Umbilical cord (tissue), 2 donors: Measurements from ENCODE around the gene LCA5L. TPM values are rescaled to one million over a fixed set of nuclear protein-coding genes. Genes with fewer than 3 reads are reported as not detected.

Experiments used
- DNase-seq: peaks from one replicate; pipeline ENCODE4 v3.0.0-alpha.2; 2015; ENCODE audit warnings: low spot score
- total RNA-seq: library from RNA; depleted of rRNA; stranded (reverse); fragments of >200 nt; gene quantifications from one replicate; pipeline ENCODE4 v1.2.3, GENCODE V29; 2014; ENCODE audit warnings: low replicate concordance; ENCODE audit not compliant: insufficient read depth

LCA5L gene
- total RNA-seq = 19.7 TPM

DNA sequence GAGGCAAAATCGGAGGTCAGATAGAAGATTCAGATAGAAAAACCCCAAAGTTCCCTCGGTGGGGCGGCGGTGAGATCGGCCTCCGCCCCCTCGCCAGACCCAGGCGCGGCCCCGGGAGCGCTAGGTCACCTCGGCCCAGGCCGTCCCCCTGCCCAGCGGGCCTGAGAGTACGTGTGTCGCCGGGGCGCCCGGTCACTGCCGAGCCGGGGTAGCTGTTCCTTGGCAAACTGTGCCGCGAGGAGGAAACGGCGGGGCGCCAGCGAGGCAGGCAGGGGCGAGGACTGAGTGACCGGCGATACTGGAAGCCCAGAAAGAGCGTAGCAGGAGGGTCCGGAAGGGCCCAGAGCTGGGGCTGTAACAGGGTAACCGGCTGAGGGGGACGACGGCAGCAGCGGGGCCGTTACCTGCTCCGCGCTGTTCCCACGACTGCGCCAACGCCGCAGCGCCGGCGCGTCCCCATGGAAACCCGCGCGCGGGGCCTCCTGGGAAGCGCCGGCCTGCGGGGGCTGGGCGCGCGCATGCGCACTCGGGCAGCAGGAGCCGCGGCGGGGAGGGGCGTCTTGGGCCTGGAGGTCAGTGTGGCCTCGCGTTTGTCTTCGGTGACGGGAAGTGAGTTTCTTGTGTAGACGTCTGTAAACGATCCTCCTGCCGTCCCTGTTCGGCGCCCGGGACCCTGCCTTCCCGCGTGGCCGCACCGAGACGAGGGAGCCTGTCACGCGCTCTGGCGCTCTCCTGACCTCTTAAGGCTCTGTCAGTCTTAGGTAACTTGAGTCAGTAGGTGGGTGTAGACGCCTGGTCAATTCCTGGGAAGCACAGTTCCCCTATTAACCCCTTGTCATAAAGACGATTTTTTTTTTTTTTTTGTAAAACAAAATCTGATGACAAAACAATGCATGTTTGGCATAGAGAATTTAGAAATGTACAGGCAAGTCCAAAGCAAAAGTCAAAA is at the start of gene LCA5L:
Gene LCA5L, minus strand, starts transcription at position 458 of the 949 bp plus-strand sequence. CDS start 17,285 bp downstream, outside the sequence.
- peak; percentile 96 for DNase-seq

DNA sequence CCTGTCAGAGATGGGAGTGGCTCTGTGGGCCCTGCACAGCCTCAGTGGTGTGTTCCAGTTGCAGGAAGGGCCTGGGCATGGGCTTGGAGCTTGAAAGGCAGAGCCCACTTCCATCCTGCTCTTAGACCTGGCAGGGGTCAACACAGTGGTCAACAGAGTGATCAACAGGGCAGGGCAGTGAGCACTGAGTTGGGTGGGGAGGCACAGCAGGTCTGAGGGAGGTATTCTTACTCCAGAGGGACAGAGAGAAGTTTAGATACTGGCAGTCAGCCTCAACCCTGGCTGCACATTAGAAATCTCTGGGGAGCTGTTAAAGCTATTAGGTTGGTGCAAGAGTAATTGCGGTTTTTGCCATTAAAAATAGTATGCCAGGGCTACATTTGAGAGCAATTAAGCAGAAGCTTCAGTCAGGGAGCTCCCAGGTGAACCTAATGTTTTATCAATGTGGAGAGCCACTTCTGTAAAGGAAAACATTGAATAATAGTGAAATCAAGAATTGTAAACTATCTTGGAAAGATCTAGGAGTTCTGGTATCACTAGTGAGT is 43.9 kb upstream of the LCA5L start:
- DNase-seq = no peak

DNA sequence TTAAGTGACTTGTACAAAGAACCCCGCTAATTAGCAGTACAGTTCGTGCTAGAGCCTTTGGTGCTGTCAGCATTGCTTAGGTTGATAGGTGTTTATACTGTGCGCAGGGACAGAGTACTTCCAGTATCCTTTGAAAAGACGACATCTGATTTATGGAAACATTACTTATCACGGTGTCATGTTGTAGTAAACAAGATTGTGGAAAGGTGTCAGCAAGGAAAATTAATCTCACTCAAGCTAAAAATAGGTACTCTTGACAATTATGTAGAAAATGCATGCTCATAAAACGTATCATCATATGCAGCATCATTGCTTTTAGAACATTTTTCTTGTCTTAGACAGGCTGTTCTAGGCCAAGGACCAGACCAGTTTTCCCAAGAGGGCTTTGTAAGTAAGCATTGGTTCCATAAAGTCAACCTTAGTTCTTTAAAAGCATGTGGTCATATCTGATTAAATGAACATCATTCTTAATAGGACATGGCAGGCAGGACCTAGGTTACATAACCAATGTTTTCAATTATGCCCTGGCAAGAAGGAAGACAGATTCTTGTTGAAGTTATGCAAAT is 39.2 kb upstream of the LCA5L start:
- peak; percentile 10 for DNase-seq

DNA sequence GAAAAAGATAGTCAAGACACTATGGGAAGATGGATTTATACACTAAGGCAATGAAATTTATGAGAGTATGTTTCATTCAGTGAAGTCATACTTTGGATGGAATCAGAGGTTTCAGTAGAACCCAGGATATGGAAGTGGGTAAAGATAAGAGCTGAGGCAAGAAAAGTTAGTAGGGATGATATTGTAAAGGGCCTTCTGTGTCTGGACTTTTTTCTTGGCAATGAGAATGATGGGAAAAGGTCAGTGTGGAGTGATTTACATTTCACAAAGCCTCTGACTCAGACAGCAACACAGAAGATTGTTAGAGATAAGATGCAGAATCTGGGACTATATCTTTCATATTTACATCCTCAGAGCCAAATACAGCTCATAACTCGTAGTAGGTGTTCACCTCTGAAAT is 38.3 kb upstream of the LCA5L start:
- peak; percentile 90 for DNase-seq

DNA sequence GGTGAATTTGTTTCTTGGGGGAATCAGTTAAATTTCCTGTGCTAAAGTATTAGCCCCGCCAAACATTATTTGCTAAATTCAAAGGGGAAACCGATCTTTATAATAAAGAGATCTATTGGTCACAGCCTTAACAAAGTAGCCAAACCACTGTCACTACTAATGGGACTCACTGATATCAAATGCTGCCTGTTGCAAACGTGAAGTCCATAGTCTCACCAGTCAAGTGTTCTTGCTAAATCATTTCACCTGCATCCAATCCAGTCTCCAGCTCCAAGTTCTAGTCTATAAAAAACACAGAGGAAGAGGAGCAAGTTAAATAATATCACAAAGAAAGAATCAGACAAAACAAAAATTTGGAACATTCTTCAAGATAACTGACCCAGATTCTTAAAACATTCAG is 36.3 kb upstream of the LCA5L start:
- no peak for DNase-seq

DNA sequence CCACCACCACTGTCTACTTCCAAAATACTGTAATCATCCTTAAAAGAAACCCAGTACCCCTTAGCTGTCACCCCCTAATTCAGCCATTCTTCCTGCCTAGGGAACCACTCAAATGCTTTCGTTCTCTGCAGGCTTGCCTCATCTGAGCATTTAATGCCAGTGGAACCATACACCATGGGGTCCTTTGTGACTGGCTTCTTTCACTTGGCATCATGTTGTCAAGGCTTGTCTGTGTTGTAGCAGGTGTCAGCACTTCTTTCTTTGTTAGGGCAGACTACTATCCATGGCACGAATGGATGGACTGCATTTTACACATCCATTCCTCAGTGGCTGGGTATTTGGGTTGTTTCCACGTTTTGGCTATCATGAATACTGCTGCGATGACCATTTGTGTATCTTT is 34.7 kb upstream of the LCA5L start:
- no peak for DNase-seq

DNA sequence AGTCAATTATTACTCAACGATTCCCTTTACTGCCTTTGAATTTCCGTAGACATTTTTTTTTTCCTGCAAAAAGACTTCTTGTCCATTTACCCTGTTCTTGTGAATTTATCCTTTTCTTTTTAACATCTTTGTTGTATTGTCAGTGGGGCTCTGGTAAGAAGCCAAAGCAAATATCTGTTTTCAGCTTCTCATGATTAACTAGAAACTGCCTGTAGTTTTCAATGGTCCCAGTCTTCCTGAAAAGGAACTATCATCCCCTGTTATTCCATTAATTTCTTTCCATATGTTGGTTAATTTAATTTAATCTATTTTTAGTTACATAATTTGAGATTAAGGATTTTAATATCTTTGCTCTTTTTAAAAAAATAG is 34.2 kb upstream of the LCA5L start:
- no peak for DNase-seq

DNA sequence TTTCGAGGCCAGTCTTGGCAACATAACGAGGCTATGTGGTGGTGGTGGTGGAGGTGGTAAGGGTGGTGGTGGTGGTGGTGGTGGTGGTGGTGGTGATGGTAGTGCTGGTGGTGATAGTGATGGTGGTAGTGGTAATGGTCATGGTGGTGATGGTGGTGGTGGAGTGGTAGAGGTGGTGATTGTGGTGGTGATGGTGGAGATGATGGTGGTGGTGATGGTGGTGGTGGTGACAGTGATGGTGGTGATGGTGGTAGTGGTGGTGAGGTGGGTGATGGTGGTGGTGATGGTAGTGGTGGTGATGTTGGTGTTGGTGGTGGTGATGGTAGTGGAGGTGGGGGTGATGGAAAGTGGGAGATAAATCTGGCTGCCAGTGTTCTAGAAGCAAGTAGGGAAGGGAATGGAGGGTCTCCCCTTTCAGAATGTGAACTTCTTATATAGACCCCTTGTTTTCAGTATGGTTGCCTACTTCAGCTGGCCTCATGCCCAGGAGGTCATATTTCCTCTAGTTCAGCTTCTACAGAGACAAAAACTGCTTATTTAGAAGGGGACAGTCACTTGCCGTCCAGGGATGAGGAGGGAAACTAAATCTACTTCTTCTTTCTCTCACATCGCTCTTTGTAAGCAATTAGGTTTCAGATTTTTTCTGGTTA is 33.7 kb upstream of the LCA5L start:
- no peak for DNase-seq

DNA sequence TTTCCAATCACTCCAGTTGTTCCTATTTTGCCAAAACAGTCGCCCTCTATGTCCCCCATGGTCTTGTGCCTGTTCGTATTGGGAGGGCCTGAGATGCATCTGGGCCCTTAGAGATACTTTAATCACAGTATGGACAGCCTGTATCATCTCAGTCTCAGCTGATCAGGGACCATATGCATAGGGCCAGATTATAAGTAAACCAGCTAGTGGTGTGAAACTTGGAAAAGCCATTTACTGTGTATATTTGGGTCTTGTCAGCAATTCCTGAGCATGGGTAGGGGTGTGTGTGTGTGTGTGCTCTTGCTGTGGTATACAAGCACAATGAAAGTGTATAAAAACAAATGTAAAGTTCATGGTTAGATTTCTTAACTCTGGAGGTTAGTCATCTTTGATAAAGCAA is 29.0 kb upstream of the LCA5L start:
- DNase-seq = no peak

DNA sequence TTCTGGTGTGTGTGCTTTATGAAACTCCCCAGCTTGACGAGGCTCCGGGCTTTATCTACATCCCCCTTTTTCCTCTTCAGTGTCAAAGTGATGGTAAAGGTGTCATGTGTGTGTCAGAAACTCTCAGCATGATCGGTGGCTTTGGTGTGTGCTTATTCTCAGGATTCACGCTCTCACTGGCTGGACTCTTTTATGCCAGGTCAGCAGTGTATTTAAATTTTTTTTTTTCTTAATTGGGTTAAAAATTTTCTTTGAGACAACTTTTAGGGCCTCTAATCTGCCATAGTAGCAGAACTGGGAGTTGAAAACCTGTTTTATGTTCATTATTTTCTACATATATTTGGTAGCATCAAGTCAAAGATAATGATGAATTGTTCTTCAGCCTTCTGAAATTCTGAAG is 27.2 kb upstream of the LCA5L start:
- DNase-seq = no peak

DNA sequence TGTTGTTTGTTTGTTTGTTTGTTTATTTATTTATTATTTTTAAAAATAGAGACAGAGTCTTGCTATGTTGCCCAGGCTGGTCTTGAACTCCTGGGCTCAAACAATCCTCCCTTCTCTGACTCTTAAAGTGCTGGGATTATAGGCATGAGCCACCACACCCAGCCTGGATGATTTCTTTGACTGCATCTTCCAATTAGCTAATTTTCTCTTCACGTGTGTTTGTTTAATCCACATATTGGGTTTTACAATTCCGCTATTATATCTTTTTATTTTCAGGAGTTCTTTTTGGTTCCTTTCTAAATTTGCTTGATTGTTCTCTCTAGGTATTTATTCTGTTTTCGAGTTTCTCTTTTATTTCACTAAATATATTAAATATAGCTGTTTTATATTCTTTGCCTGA is 26.0 kb upstream of the LCA5L start:
- no peak for DNase-seq

DNA sequence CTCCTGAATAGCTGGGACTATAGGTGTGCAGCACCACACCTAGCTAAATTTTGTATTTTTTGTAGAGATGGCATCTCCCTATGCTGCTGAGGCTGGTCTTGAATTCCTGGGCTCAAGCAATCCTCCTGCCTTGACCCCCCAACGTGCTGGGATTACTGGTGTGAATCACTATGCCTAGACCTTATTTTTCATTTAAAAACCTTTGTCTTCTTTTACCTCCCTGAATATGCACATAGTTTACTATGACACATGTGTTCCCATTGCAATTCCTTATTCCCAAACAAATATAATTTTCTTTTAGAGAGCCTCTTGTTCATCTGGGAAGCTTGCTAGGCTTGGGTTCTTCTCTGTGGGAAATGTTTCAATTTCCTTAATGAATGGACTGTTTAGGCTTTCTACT is 23.0 kb upstream of the LCA5L start:
- DNase-seq = no peak

DNA sequence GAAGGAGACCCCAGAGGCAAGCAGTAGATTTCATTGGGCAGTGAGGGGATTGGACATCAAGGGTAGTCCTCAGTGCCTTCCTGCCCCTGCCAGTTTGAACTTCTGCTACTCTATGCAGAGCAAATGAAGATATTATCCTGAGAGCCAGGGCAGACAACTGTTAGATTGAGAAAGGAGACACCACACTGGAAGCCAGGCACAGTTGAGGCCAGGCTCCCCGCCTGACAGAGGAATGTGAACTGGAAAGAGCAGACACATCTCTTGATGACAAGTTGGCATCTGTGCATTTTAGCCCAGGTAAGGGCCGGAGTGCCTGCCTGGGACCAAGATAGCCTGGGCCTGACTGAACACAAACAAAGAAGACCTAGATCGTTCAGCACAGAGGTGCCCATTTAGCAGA is 22.2 kb upstream of the LCA5L start:
- no peak for DNase-seq

DNA sequence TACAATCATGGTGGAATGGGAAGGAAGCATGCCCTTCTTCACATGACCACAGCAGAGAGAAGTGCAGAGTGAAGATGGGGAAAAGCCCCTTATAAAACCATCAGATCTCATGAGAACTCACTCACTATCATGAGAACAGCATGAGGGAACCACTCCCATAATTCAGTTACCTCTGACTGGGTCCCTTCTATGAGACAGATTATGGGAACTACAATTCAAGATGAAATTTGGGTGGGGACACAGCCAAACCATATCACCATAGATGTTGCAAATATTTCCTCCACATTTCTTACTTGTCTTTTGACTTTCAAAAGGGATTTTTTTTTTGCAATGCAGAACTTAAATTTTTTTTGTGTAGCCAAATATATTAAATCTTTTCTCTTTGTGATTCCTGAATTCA is 21.0 kb upstream of the LCA5L start:
- no peak for DNase-seq

DNA sequence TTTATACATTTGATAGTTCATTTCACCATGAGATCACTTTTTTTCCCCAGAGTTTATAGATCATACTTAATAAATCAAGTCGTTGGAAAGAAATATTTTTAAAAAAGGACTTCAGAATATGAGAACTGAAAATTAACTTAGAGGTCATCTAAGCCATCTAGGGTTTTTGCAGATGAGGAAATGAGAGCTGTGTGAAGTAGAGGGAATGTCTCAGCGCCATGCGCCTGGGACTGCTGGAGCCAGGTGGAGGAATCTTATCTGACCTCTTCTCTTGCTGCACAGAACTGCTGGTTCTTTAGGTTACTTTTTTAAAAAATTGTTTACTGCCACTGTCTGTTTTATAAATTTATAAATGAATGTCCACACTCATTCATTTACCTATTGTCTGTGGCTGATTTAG is 17.7 kb upstream of the LCA5L start:
- DNase-seq = no peak

DNA sequence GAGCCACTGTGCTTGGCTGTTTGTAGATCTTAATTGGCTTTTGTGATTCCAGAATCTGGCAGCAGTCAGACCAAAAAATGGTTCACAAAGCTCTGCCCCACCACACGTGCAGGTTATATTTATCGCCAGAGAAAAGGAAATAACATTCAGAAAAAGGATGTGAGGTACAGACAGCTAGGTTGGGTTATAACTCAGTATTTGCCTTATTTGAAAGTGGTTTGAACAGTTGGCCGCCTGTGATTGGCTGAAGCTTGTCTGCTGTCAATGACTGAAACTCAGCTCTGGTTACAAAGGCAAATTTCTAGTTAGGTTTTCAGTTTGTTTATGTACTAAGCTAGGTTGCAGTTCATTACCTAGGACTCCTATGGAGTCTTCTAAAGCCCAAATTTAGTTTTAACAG is 15.8 kb upstream of the LCA5L start:
- DNase-seq = no peak

DNA sequence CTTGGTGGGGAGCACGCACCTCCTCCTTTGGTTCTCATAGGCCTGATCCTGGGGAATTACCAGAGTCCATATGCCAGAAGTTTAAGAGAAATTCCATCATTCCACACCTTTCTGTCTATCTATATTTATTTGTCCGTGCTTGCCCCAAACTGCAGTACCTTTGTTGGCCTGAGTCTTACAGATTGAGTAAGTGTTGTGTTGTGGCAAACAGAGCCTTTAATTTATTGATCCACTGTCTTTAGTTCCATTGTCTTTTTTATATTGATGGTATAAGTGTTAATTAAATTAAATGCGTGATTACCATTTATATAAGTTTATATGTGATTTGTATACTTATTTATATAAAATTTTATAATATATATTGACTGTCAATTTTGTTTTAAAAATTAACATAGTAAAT is 11.1 kb upstream of the LCA5L start:
- DNase-seq = no peak

DNA sequence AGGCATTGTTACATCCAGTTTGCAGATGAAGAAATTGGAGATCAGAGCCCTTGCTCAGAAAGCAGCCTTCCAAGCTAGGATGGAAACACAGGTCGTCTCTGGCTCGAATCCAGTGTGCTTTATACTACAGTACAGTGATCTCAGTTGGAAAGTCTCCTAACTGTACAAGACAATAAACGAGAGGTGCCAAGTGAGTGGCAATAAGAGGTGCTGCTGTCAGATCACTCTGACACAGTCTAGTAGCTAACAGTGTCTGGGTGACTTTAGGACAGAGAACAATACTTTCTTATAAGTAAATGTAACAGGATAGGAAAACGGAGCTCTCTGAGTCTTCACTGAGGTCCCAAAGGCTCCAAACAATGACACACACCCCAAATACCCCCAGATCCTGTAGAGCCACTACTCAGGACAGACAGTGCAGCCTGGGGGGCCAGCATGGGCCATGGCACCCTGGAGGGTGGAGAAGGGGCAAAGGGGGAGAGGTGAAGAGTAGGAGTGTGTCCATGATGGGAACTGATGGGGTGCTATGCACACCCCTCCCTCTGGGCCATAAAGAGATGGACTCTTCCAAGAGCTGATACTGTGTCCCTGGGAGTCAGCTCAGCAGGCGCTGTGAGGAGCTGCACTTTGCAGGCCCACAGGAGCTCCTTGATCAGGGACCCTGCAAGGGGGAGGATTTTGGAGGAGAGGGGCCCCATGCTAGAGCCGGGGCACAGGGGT is 9.5 kb upstream of the LCA5L start:
- no peak for DNase-seq

DNA sequence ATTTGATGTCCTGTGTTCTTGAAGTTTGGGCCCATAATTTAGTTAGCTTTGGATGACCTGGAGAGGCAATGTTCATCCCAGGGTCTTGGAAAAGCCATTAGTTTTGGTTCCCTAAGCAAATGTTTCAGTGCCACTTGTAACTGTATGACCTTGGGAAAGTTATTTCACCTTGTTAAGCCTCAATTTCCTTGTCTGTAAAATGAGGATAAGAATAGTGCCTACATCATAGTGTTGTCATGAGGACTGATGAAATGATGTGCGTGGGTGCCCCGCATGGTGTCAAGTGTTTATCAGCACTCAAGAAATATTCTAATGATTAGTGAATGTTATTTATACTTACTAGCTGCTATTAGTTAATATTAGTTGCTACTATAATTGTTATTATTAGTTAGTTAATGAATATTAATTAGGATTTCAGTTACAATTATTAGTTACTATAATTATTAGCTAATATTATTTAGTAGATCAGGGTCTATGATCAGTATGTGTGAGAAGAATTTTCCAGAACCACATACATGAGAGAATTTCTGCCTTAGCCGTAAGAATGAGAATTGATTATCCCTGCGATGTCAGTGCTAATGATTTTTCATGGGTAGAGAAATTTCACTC is 8.1 kb upstream of the LCA5L start:
- no peak for DNase-seq

DNA sequence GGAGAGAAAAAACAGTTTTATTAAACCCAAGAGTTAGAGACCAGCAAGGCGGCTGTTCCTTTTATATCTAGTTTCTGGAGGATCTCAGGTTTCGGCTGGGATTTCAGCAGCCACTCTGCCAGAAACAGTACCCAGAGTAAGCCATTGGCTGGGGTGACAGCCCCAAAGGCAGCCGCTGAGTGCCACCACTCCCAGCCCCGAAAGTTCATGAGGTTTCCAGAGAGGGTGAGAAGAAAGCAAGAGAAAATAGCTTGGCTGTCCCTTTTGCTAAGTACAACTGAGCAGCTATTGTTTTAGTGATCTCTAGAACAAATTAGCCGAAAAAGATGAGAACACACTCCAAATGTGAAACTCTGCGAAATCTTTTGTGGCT is 7.4 kb upstream of the LCA5L start:
- no peak for DNase-seq

DNA sequence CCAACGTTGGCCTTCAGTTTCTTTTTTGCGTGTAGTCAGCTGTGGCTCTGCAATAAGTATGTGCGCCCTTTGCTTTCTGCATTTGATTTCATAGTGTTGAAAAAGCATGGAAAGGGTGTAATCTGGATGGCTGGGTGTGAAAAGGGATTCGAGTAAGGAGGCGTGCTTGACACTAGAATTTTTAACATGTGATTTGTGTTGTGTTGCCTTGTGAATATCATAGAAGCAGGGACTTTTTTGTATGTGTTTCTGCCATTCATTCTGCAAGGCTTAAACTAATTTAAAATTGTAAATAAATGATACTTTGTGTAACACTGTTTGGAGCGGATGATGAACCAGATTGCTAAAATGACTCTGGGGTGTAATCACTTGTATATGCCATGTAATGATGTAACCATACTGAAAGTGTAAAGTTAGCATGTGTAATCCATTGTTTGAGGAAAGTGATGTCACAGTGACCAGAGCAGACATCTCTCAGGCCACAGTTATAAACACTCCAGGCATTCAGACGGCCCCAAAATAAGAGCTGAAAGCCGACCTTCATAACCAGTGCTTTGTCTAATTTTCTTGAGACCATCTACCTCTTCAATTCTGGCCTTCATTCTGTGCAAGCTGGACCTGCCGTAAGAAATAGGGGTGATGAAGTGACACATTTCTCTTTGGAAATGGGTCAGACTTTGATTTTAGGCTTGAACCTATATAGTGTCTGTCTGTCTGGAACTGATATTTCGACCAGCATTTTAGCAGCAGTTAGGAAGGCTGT is 6.8 kb upstream of the LCA5L start:
- no peak for DNase-seq
